Esophagus muscularis mucosa (tissue), 3 donors: Measurements from ENCODE around the gene AFM.

Source experiments
- POLR2A ChIP-seq: fragments of 450-650 bp; IDR thresholded peaks from one replicate; pipeline ENCODE4 v1.6.1; 2017; ENCODE audit warnings: antibody characterized with exemption, moderate library complexity, mild to moderate bottlenecking, low read depth
- POLR2AphosphoS5 ChIP-seq, 2 donors: sonication (generic); formaldehyde crosslinking; IDR thresholded peaks; one replicate each; pipeline ENCODE4 v1.6.1; 2017; ENCODE audit warnings: antibody characterized with exemption in 2 of 2
- TF ChIP-seq, protein P1 (sequence below), 3 experiments: fragments of 200-600 bp in 2 of 3; fragments of 450-650 bp in 1 of 3; sonication (generic) in 2 of 3; IDR thresholded peaks; one replicate each; pipeline ENCODE4 v1.5.1; 2017 to 2019; ENCODE audit warnings: antibody characterized with exemption in 3 of 3, mild to moderate bottlenecking in 2 of 3, moderate library complexity in 1 of 3

DNA sequence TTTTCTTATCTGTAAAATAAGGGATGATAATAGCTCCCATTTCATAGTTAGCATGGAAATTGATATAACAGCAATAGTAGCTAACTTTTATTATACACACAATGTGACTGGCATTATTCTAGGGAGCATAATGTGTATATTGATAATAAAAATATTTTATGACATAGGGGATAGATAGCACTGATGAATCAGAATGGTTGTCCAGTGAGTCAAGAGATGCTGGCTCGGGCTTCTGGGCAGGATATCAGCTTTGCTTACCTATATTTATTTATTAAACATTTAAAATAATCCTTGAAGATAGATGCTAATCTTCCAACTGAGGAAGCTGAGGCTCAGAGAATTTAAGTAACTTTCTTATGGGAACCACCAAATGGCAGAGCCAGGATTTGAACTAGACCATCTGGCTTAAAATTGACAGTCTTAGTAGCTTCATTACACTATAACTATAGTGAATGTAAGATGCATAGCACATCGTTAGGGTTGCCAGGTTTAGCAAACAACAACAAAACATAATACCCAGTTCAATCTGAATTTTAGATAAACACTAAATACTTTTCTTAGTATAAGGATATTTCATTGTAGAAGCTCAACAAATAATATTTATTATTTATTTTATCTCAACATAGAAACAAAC is 42.8 kb upstream of the AFM start:
- TF ChIP-seq POLR2AphosphoS5 (IDR thresholded peaks at IDR 0.05), result no peak
- TF ChIP-seq, protein P1, sequence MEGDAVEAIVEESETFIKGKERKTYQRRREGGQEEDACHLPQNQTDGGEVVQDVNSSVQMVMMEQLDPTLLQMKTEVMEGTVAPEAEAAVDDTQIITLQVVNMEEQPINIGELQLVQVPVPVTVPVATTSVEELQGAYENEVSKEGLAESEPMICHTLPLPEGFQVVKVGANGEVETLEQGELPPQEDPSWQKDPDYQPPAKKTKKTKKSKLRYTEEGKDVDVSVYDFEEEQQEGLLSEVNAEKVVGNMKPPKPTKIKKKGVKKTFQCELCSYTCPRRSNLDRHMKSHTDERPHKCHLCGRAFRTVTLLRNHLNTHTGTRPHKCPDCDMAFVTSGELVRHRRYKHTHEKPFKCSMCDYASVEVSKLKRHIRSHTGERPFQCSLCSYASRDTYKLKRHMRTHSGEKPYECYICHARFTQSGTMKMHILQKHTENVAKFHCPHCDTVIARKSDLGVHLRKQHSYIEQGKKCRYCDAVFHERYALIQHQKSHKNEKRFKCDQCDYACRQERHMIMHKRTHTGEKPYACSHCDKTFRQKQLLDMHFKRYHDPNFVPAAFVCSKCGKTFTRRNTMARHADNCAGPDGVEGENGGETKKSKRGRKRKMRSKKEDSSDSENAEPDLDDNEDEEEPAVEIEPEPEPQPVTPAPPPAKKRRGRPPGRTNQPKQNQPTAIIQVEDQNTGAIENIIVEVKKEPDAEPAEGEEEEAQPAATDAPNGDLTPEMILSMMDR (IDR thresholded peaks at IDR 0.05), result no peak
- no peak for TF ChIP-seq POLR2A
